ENCODE results near the gene CNMD.
"Not testable (repeated sequence)": the region's sequence is repeated elsewhere in the genome, so short reads cannot be mapped to it uniquely, and the experiment has no call there.

The CNMD gene

GRCh38 chr13:52744842-52745375 lies 5.3 kb upstream of the CNMD start:
- DNase-seq (ENCODE audit: low read depth) = no peak

GRCh38 chr13:52743988-52744387 lies 4.4 kb upstream of the CNMD start:
- DNase-seq (ENCODE audit: low read depth) = no peak

GRCh38 chr13:52743569-52743968 lies 3.9 kb upstream of the CNMD start:
- DNase-seq (ENCODE audit: low read depth) = no peak

- DNase-seq (ENCODE audit: low read depth) = no peak
Observed at GRCh38 chr13:52738719-52739467, 727 bp downstream of the CNMD start.

GRCh38 chr13:52737965-52738364 lies 1.7 kb downstream of the CNMD start:
- DNase-seq (ENCODE audit: low read depth) = no peak

- DNase-seq (ENCODE audit: low read depth) = no peak
Observed at GRCh38 chr13:52737451-52737850, 2.2 kb downstream of the CNMD start.

GRCh38 chr13:52736891-52737290 lies 2.7 kb downstream of the CNMD start:
- no peak for DNase-seq (ENCODE audit: low read depth)

GRCh38 chr13:52734075-52734623 lies 5.5 kb downstream of the CNMD start:
- no peak for DNase-seq (ENCODE audit: low read depth)

- DNase-seq (ENCODE audit: low read depth) = no peak
Observed at GRCh38 chr13:52726258-52726657, 13.4 kb downstream of the CNMD start.

GRCh38 chr13:52725302-52725701 lies 14.3 kb downstream of the CNMD start:
- no peak for DNase-seq (ENCODE audit: low read depth)

GRCh38 chr13:52723181-52723580 lies 16.4 kb downstream of the CNMD start:
- DNase-seq (ENCODE audit: low read depth) = no peak

- DNase-seq (ENCODE audit: low read depth) = not testable (repeated sequence)
Observed at GRCh38 chr13:52721356-52721755, 18.3 kb downstream of the CNMD start.

- not testable (repeated sequence) for DNase-seq (ENCODE audit: low read depth)
Observed at GRCh38 chr13:52720904-52721303, 18.7 kb downstream of the CNMD start.

GRCh38 chr13:52713894-52714293 lies 25.7 kb downstream of the CNMD start:
- DNase-seq (ENCODE audit: low read depth) = no peak

- DNase-seq (ENCODE audit: low read depth) = no peak
Observed at GRCh38 chr13:52712385-52712784, 27.2 kb downstream of the CNMD start.

GRCh38 chr13:52711286-52711685 lies 28.3 kb downstream of the CNMD start:
- no peak for DNase-seq (ENCODE audit: low read depth)

- DNase-seq (ENCODE audit: low read depth) = not testable (repeated sequence)
Observed at GRCh38 chr13:52708266-52708665, 31.4 kb downstream of the CNMD start.

- no peak for DNase-seq (ENCODE audit: low read depth)
Observed at GRCh38 chr13:52707375-52707774, 32.2 kb downstream of the CNMD start.

GRCh38 chr13:52706081-52706480 lies 33.5 kb downstream of the CNMD start:
- DNase-seq (ENCODE audit: low read depth) = no peak

GRCh38 chr13:52703482-52703881 lies 36.1 kb downstream of the CNMD start:
- no peak for DNase-seq (ENCODE audit: low read depth)

- no peak for DNase-seq (ENCODE audit: low read depth)
Observed at GRCh38 chr13:52701728-52702465, 37.7 kb downstream of the CNMD start.

GRCh38 chr13:52696566-52696965 lies 43.1 kb downstream of the CNMD start:
- DNase-seq (ENCODE audit: low read depth) = no peak

- DNase-seq (ENCODE audit: low read depth) = peak; percentile 7
Observed at GRCh38 chr13:52695856-52696255, 43.8 kb downstream of the CNMD start.

Data from GM04504 (cell line).